Measurements from ENCODE around the gene DPH6.
"Not testable (repeated sequence)": the region's sequence is repeated elsewhere in the genome, so short reads cannot be mapped to it uniquely, and the experiment has no call there.

The DPH6 gene

DNA sequence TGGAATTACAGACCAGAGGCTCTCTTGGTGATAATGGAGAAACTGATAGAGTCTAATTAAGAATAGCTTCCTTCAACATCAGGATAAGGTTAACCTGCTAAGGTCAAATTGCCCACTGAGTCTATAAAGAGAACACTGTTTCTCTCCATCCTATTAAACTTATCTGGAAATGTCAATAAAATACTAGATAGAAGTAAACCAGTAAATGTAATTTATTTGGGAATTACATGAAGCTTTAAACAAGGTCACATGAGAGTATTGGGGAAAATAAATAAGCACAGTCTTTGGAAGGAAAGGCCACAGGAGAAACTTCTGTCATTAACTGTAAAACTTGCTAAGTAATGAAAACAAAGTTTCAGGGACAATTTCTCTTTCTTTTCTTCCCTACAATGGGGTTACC lies 118.5 kb downstream of the DPH6 start:
- H3K27me3 ChIP-seq (ENCODE audit: control insufficient read depth in 1 of 2, insufficient read depth in 2 of 2, low read length in 2 of 2) = no peaks in the 10 kb centered on the region
- no peak overlapping the region for H3K27ac ChIP-seq (ENCODE audit: low read depth, low read length)
- no peaks in the 10 kb centered on the region for H3K9me3 ChIP-seq (ENCODE audit: control insufficient read depth in 1 of 2, low read length in 2 of 2)
- H3K4me3 ChIP-seq (ENCODE audit: low read depth in 1 of 2, low read length in 2 of 2) = no peak overlapping the region
- no peaks in the 10 kb centered on the region for H3K4me1 ChIP-seq (ENCODE audit: control insufficient read depth in 1 of 2, insufficient read depth in 2 of 2, low read length in 2 of 2)
- no peak overlapping the region for H3K9ac ChIP-seq (ENCODE audit: low read depth in 1 of 2, low read length in 2 of 2)
- no peaks in the 10 kb centered on the region for H3K36me3 ChIP-seq (ENCODE audit: control insufficient read depth in 1 of 2, insufficient read depth in 2 of 2, low read length in 2 of 2)

GRCh38 chr15:35427091-35427490 lies 118.9 kb downstream of the DPH6 start:
- H3K9me3 ChIP-seq (ENCODE audit: control insufficient read depth in 1 of 2, low read length in 2 of 2) = no peaks in the 10 kb centered on the region
- H3K27me3 ChIP-seq (ENCODE audit: control insufficient read depth in 1 of 2, insufficient read depth in 2 of 2, low read length in 2 of 2) = no peaks in the 10 kb centered on the region
- no peak overlapping the region for H3K4me3 ChIP-seq (ENCODE audit: low read depth in 1 of 2, low read length in 2 of 2)
- H3K4me1 ChIP-seq (ENCODE audit: control insufficient read depth in 1 of 2, insufficient read depth in 2 of 2, low read length in 2 of 2) = no peaks in the 10 kb centered on the region
- H3K27ac ChIP-seq (ENCODE audit: low read depth, low read length) = no peak overlapping the region
- H3K36me3 ChIP-seq (ENCODE audit: control insufficient read depth in 1 of 2, insufficient read depth in 2 of 2, low read length in 2 of 2) = no peaks in the 10 kb centered on the region
- H3K9ac ChIP-seq (ENCODE audit: low read depth in 1 of 2, low read length in 2 of 2) = no peak overlapping the region

GRCh38 chr15:35410775-35411174 lies 135.2 kb downstream of the DPH6 start:
- Histone ChIP-seq H3K36me3 (ENCODE audit: control insufficient read depth in 1 of 2, insufficient read depth in 2 of 2, low read length in 2 of 2) (no peaks in the 10 kb centered on the region), H3K9ac (ENCODE audit: low read depth in 1 of 2, low read length in 2 of 2) (no peak overlapping the region), H3K9me3 (ENCODE audit: control insufficient read depth in 1 of 2, low read length in 2 of 2) (no peaks in the 10 kb centered on the region), H3K27ac (ENCODE audit: low read depth, low read length) (no peak overlapping the region), H3K27me3 (ENCODE audit: control insufficient read depth in 1 of 2, insufficient read depth in 2 of 2, low read length in 2 of 2) (no peaks in the 10 kb centered on the region), H3K4me1 (ENCODE audit: control insufficient read depth in 1 of 2, insufficient read depth in 2 of 2, low read length in 2 of 2) (no peaks in the 10 kb centered on the region), H3K4me3 (ENCODE audit: low read depth in 1 of 2, low read length in 2 of 2) (no peak overlapping the region)

- H3K9ac ChIP-seq (ENCODE audit: low read depth in 1 of 2, low read length in 2 of 2) = no peak overlapping the region
- H3K27ac ChIP-seq (ENCODE audit: low read depth, low read length) = no peak overlapping the region
- no peaks in the 10 kb centered on the region for H3K9me3 ChIP-seq (ENCODE audit: control insufficient read depth in 1 of 2, low read length in 2 of 2)
- no peaks in the 10 kb centered on the region for H3K4me1 ChIP-seq (ENCODE audit: control insufficient read depth in 1 of 2, insufficient read depth in 2 of 2, low read length in 2 of 2)
- no peaks in the 10 kb centered on the region for H3K27me3 ChIP-seq (ENCODE audit: control insufficient read depth in 1 of 2, insufficient read depth in 2 of 2, low read length in 2 of 2)
- no peaks in the 10 kb centered on the region for H3K36me3 ChIP-seq (ENCODE audit: control insufficient read depth in 1 of 2, insufficient read depth in 2 of 2, low read length in 2 of 2)
- no peak overlapping the region for H3K4me3 ChIP-seq (ENCODE audit: low read depth in 1 of 2, low read length in 2 of 2)
Observed at GRCh38 chr15:35399901-35400300, 146.1 kb downstream of the DPH6 start.

DNA sequence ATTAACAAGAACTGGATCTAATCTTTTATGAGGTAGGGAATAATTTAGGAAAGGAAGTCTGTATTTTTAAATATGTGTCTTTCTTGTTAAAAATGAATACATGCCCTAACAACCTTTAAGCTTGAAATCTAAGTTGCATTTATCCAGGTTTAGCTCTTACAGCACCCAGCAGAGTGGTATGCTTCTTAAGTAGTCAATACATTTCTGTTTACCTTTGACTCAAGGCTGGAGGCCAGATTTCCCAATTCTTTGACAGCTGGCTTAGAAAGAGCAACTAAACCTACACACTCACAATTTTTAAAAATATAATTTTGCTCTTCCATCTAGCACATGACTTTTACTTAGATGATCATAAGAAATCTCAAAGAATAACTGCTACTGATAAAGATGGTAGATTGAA lies 148.9 kb downstream of the DPH6 start:
- Histone ChIP-seq H3K27ac (ENCODE audit: low read depth, low read length) (no peak overlapping the region), H3K4me3 (ENCODE audit: low read depth in 1 of 2, low read length in 2 of 2) (no peak overlapping the region), H3K4me1 (ENCODE audit: control insufficient read depth in 1 of 2, insufficient read depth in 2 of 2, low read length in 2 of 2) (no peaks in the 10 kb centered on the region), H3K9ac (ENCODE audit: low read depth in 1 of 2, low read length in 2 of 2) (no peak overlapping the region), H3K36me3 (ENCODE audit: control insufficient read depth in 1 of 2, insufficient read depth in 2 of 2, low read length in 2 of 2) (no peaks in the 10 kb centered on the region), H3K9me3 (ENCODE audit: control insufficient read depth in 1 of 2, low read length in 2 of 2) (no peaks in the 10 kb centered on the region), H3K27me3 (ENCODE audit: control insufficient read depth in 1 of 2, insufficient read depth in 2 of 2, low read length in 2 of 2) (no peaks in the 10 kb centered on the region)

DNA sequence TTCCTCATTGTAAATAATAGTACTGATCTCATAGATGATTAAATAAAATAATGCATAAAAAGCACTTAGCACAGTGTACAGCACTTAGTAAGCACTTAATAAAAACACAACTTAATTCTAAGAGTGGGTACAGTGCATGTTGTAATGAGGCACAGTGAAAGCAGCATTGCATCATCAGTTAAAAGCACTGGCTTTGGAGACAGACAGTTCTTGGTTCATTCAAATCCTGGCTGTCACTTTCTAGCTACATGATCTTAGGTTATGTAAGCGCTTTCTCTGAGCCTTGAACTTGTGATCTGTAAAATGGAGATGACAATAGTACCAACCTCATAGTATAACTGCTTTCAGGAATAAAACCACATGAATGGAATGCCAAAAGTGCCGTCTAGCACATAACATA lies 151.5 kb downstream of the DPH6 start:
- Histone ChIP-seq H3K27me3 (ENCODE audit: control insufficient read depth in 1 of 2, insufficient read depth in 2 of 2, low read length in 2 of 2) (no peaks in the 10 kb centered on the region), H3K27ac (ENCODE audit: low read depth, low read length) (no peak overlapping the region), H3K9ac (ENCODE audit: low read depth in 1 of 2, low read length in 2 of 2) (no peak overlapping the region), H3K36me3 (ENCODE audit: control insufficient read depth in 1 of 2, insufficient read depth in 2 of 2, low read length in 2 of 2) (no peaks in the 10 kb centered on the region), H3K9me3 (ENCODE audit: control insufficient read depth in 1 of 2, low read length in 2 of 2) (no peaks in the 10 kb centered on the region), H3K4me1 (ENCODE audit: control insufficient read depth in 1 of 2, insufficient read depth in 2 of 2, low read length in 2 of 2) (no peaks in the 10 kb centered on the region), H3K4me3 (ENCODE audit: low read depth in 1 of 2, low read length in 2 of 2) (no peak overlapping the region)

GRCh38 chr15:35393398-35393797 lies 152.6 kb downstream of the DPH6 start:
- no peaks in the 10 kb centered on the region for H3K27me3 ChIP-seq (ENCODE audit: control insufficient read depth in 1 of 2, insufficient read depth in 2 of 2, low read length in 2 of 2)
- H3K27ac ChIP-seq (ENCODE audit: low read depth, low read length) = no peak overlapping the region
- no peaks in the 10 kb centered on the region for H3K9me3 ChIP-seq (ENCODE audit: control insufficient read depth in 1 of 2, low read length in 2 of 2)
- no peaks in the 10 kb centered on the region for H3K4me1 ChIP-seq (ENCODE audit: control insufficient read depth in 1 of 2, insufficient read depth in 2 of 2, low read length in 2 of 2)
- no peak overlapping the region for H3K9ac ChIP-seq (ENCODE audit: low read depth in 1 of 2, low read length in 2 of 2)
- H3K4me3 ChIP-seq (ENCODE audit: low read depth in 1 of 2, low read length in 2 of 2) = no peak overlapping the region
- no peaks in the 10 kb centered on the region for H3K36me3 ChIP-seq (ENCODE audit: control insufficient read depth in 1 of 2, insufficient read depth in 2 of 2, low read length in 2 of 2)

- H3K27me3 ChIP-seq (ENCODE audit: control insufficient read depth in 1 of 2, insufficient read depth in 2 of 2, low read length in 2 of 2); H3K27ac ChIP-seq (ENCODE audit: low read depth, low read length); H3K4me1 ChIP-seq (ENCODE audit: control insufficient read depth in 1 of 2, insufficient read depth in 2 of 2, low read length in 2 of 2); H3K9me3 ChIP-seq (ENCODE audit: control insufficient read depth in 1 of 2, low read length in 2 of 2); H3K36me3 ChIP-seq (ENCODE audit: control insufficient read depth in 1 of 2, insufficient read depth in 2 of 2, low read length in 2 of 2); H3K4me3 ChIP-seq (ENCODE audit: low read depth in 1 of 2, low read length in 2 of 2); H3K9ac ChIP-seq (ENCODE audit: low read depth in 1 of 2, low read length in 2 of 2): not testable (repeated sequence)
Observed at GRCh38 chr15:35391408-35391984, 154.5 kb downstream of the DPH6 start.

- no peaks in the 10 kb centered on the region for H3K36me3 ChIP-seq (ENCODE audit: control insufficient read depth in 1 of 2, insufficient read depth in 2 of 2, low read length in 2 of 2)
- no peak overlapping the region for H3K9ac ChIP-seq (ENCODE audit: low read depth in 1 of 2, low read length in 2 of 2)
- H3K4me3 ChIP-seq (ENCODE audit: low read depth in 1 of 2, low read length in 2 of 2) = no peak overlapping the region
- H3K4me1 ChIP-seq (ENCODE audit: control insufficient read depth in 1 of 2, insufficient read depth in 2 of 2, low read length in 2 of 2) = peaks cover 0 to 7% of the 10 kb centered on the region in 2 donors
- no peaks in the 10 kb centered on the region for H3K9me3 ChIP-seq (ENCODE audit: control insufficient read depth in 1 of 2, low read length in 2 of 2)
- no peaks in the 10 kb centered on the region for H3K27me3 ChIP-seq (ENCODE audit: control insufficient read depth in 1 of 2, insufficient read depth in 2 of 2, low read length in 2 of 2)
- no peak overlapping the region for H3K27ac ChIP-seq (ENCODE audit: low read depth, low read length)
Observed at GRCh38 chr15:35383506-35383905, 162.5 kb downstream of the DPH6 start.

DNA sequence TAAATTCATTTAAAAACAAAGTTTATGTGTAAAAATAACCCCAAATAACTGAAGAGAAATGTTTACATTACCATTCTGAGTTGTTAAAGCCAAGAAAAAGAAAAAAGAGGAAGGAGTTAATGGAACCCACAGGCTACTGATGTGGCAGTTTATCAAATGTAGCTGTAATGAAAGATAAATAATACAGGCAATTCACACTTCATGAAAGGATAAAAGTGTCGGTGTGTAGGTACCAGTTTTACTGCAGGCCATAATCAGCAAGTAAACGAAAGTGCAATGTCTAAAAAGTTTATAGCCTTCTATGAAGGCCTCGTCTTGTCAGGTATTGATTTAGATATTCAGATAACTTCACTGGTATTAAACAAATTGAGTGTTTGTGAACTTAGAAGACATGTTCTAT lies 164.6 kb downstream of the DPH6 start:
- Histone ChIP-seq H3K4me3 (ENCODE audit: low read depth in 1 of 2, low read length in 2 of 2) (no peak overlapping the region), H3K36me3 (ENCODE audit: control insufficient read depth in 1 of 2, insufficient read depth in 2 of 2, low read length in 2 of 2) (no peaks in the 10 kb centered on the region), H3K9ac (ENCODE audit: low read depth in 1 of 2, low read length in 2 of 2) (no peak overlapping the region), H3K9me3 (ENCODE audit: control insufficient read depth in 1 of 2, low read length in 2 of 2) (no peaks in the 10 kb centered on the region), H3K27ac (ENCODE audit: low read depth, low read length) (no peak overlapping the region), H3K4me1 (ENCODE audit: control insufficient read depth in 1 of 2, insufficient read depth in 2 of 2, low read length in 2 of 2) (peaks cover 0 to 7% of the 10 kb centered on the region in 2 donors), H3K27me3 (ENCODE audit: control insufficient read depth in 1 of 2, insufficient read depth in 2 of 2, low read length in 2 of 2) (no peaks in the 10 kb centered on the region)

DNA sequence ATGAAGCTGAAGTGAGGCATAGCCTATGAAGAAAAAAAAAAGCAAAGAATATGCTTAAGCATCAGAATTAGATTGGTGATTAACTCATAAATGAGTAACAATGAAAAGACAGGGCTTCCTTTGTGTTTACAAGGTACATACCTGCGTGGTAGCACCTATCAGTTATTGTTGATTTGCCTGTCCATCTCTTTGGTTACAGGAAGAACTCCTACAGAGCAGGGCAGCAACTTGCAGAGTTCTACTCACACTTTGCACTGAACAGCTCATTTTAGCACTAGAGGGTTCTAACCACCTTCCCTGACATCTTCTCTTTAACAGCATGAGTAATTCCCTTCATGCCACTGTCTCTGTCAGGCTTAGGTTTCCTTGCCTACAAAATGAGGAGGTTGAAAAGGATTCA lies 166.0 kb downstream of the DPH6 start:
- H3K27ac ChIP-seq (ENCODE audit: low read depth, low read length) = no peak overlapping the region
- H3K36me3 ChIP-seq (ENCODE audit: control insufficient read depth in 1 of 2, insufficient read depth in 2 of 2, low read length in 2 of 2) = no peaks in the 10 kb centered on the region
- H3K9me3 ChIP-seq (ENCODE audit: control insufficient read depth in 1 of 2, low read length in 2 of 2) = no peaks in the 10 kb centered on the region
- H3K4me3 ChIP-seq (ENCODE audit: low read depth in 1 of 2, low read length in 2 of 2) = no peak overlapping the region
- H3K9ac ChIP-seq (ENCODE audit: low read depth in 1 of 2, low read length in 2 of 2) = no peak overlapping the region
- peaks cover 0 to 7% of the 10 kb centered on the region in 2 donors for H3K4me1 ChIP-seq (ENCODE audit: control insufficient read depth in 1 of 2, insufficient read depth in 2 of 2, low read length in 2 of 2)
- no peaks in the 10 kb centered on the region for H3K27me3 ChIP-seq (ENCODE audit: control insufficient read depth in 1 of 2, insufficient read depth in 2 of 2, low read length in 2 of 2)
